Measurements from ENCODE around the gene APCDD1L.
"Not testable (repeated sequence)": the region's sequence is repeated elsewhere in the genome, so short reads cannot be mapped to it uniquely, and the experiment has no call there.

Gene APCDD1L

DNA sequence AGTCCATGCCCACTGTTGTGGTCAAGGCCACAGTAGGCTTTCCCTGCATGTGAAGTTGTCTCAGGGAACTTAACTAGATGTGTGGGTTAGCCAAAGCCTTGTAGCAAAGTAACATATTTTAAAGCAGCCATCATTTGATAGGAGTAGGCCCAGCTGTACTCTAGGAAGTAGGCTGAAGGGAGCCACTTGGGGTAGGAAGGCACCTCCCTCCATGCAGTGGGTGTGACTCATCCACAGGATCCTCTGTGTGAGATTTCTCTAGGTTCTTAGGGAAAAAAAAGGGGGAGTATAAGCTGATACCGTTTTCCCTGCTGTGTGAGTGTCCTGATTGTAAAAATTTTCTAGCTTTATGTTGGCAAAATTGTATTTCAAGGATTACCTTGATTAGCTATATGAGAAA is 81.4 kb downstream of the APCDD1L start:
- H3K4me2 ChIP-seq, result peak overlapping the region; percentile 69
- TF ChIP-seq Cebpa-rat (IDR thresholded peaks at IDR 0.05), result no peak
- no peaks in the 10 kb centered on the region for H3K27me3 ChIP-seq
- no peak overlapping the region for H3K9ac ChIP-seq
- H3K4me1 ChIP-seq, result peaks cover 29% of the 10 kb centered on the region
- no peaks in the 10 kb centered on the region for H3K9me3 ChIP-seq
- H3K27ac ChIP-seq, result peak overlapping the region; percentile 45
- peaks cover 98% of the 10 kb centered on the region for H4K20me1 ChIP-seq
- no peak overlapping the region for H3K4me3 ChIP-seq
- peaks cover 78% of the 10 kb centered on the region for H3K36me3 ChIP-seq

DNA sequence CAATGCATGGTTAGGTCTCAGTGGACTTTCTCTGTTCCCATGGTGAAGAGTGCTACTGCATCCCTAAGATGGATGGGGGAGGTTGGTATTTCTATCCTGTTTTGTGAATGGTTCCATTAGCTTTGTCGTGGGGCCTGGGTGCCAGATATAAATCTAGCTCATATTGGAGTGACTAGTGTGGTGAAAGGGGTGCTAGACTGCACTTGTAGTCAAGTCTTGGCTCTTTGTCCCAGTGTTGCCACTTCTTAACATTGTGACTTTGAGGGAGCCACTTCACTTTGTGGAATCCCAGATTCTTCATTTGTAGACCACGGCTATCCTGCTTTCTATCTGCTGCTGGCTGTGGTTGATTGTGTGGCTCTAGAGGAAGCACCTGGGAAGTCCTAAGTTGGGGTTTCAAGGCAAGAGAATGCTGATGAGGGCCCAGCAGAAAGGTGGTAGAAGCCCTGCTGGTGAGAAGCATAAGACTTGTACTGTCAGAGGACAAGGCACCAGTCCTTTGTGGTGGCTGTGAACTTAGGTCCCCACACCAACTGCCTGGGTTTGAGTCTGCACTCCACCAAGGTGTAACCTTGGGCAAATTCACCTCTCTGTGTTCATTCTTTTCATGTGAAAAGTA is 82.1 kb downstream of the APCDD1L start:
- Histone ChIP-seq H4K20me1 (peaks cover 98% of the 10 kb centered on the region), H3K27me3 (no peaks in the 10 kb centered on the region), H3K4me2 (peak overlapping the region; percentile 69), H3K4me1 (peaks cover 29% of the 10 kb centered on the region), H3K9ac (peak overlapping the region; percentile 9; the same call in 1 of the 2 replicates), H3K27ac (peak overlapping the region; percentile 45), H3K4me3 (no peak overlapping the region), H3K9me3 (no peaks in the 10 kb centered on the region), H3K36me3 (peaks cover 79% of the 10 kb centered on the region)
- no peak for TF ChIP-seq Cebpa-rat (IDR thresholded peaks at IDR 0.05)

DNA sequence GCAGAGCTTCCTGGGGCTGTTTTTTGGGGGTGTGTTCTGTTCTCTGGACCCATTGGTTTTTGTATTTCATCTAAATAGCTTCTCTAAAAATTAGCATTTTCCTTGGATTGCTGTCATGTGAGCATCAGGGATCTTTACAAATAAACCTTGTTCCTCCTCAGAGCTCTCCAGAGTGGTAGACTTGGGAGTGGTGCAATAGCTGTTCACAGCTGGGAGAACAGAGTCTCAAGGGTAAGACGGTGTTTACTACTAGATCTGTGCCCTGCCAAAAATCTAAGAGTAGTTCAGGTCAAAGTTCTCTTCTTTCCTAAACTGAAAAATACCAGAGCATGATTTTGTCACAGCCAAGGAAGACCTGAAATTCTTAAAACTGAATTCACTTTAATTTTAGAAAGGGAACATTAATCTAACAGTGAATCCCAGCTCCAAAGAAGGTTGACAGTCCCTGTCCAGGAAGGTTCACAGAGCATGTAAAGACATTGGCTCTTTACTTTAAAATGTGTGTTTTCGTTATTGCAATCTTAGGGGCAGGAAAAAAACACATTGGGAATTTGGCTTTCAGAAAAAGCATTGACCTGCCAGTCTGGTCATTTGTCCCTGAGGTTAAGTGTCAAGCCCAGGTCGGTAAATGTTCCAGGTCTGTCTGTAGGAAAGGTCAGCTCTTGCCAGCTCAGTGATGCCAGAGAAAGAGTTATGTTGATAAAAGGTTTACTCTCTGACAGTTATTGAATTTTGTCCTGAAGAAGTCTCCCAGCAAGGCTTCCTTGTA is 82.8 kb downstream of the APCDD1L start:
- Histone ChIP-seq H3K27ac (peak overlapping the region; percentile 45), H3K9me3 (peaks cover 2% of the 10 kb centered on the region; the same call in 1 of the 2 replicates), H3K27me3 (no peaks in the 10 kb centered on the region), H3K4me3 (no peak overlapping the region), H3K4me1 (peaks cover 29% of the 10 kb centered on the region), H4K20me1 (peaks cover 91% of the 10 kb centered on the region), H3K9ac (peak overlapping the region; percentile 9; the same call in 1 of the 2 replicates), H3K36me3 (peaks cover 79% of the 10 kb centered on the region), H3K4me2 (peak overlapping the region; percentile 69)
- no peak for TF ChIP-seq Cebpa-rat (IDR thresholded peaks at IDR 0.05)

DNA sequence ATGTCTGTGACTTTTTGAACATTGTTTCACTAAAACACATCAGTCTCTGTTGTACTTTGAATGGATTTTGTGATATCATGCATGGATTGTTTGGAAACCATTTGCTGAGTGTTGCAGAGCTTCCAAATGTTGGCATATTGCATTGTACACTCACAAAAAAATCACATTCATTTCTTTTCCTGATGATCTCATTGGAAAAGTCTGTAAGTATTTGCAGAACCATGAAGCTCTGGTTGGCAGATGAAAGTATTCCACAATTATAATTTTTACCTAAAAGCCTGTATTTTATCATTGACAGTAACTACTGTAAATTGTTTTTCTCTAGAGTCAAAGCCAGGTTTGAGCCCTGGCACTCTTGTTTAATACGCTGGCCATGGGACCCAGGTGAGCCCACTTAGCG is 84.1 kb downstream of the APCDD1L start:
- TF ChIP-seq Cebpa-rat (IDR thresholded peaks at IDR 0.05), result no peak
- no peak overlapping the region for H3K27ac ChIP-seq
- no peak overlapping the region for H3K4me3 ChIP-seq
- H3K9ac ChIP-seq, result no peak overlapping the region
- H3K9me3 ChIP-seq, result peaks cover 14% of the 10 kb centered on the region
- no peaks in the 10 kb centered on the region for H3K27me3 ChIP-seq
- H3K36me3 ChIP-seq, result peaks cover 86% of the 10 kb centered on the region
- H3K4me2 ChIP-seq, result peak overlapping the region; percentile 69; the same call in 1 of the 2 replicates
- H4K20me1 ChIP-seq, result peaks cover 79% of the 10 kb centered on the region
- H3K4me1 ChIP-seq, result peaks cover 29% of the 10 kb centered on the region

DNA sequence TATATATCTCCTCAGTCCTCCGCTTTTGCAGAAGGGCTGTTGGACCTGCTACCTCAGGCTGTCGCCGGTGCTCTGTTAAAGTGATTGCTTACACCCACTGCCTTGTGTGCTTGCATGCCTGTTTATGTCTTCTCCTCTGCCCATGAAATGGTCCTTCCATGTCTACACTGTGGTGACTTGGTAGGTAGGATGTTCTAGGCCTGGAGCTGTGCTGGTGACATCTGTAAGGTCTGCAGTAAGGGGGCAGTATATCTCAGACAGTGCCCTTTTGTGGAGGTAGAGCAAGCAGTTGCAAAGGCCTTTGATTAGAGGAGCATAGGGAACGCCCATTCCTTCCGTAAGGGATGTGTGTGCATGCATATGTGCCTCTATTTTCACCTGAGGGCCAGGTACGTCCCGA is 85.9 kb downstream of the APCDD1L start:
- Histone ChIP-seq H3K9me3 (peaks cover 28% of the 10 kb centered on the region), H3K27ac (no peak overlapping the region), H3K4me3 (no peak overlapping the region), H4K20me1 (peaks cover 62% of the 10 kb centered on the region), H3K36me3 (peaks cover 90% of the 10 kb centered on the region), H3K4me2 (no peak overlapping the region), H3K4me1 (peaks cover 29% of the 10 kb centered on the region), H3K27me3 (no peaks in the 10 kb centered on the region), H3K9ac (no peak overlapping the region)
- no peak for TF ChIP-seq Cebpa-rat (IDR thresholded peaks at IDR 0.05)

DNA sequence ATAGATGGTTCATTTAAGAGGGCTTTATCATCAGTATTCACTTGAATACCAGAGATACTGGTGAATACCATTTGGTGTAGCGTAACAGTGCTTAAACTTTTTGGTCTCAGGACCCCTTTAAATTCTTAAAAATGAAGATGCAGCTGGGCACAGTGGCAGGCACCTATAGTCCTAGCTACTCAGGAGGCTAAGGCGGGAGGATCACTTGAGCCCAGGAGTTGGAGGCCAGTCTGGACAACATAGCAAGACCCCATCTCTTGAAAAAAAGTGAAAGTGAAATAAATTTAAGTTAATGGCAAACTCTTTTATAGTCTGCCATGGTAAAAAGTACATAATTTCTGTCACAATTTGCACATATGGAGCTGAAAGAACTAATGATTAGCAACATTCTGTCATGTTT is 86.8 kb downstream of the APCDD1L start:
- Histone ChIP-seq H3K27me3 (no peaks in the 10 kb centered on the region), H3K4me2 (no peak overlapping the region), H3K36me3 (peaks cover 90% of the 10 kb centered on the region), H3K4me3 (no peak overlapping the region), H3K9ac (no peak overlapping the region), H3K4me1 (peaks cover 24% of the 10 kb centered on the region), H3K27ac (no peak overlapping the region), H3K9me3 (peaks cover 28% of the 10 kb centered on the region), H4K20me1 (peaks cover 52% of the 10 kb centered on the region)
- TF ChIP-seq Cebpa-rat (IDR thresholded peaks at IDR 0.05), result no peak

DNA sequence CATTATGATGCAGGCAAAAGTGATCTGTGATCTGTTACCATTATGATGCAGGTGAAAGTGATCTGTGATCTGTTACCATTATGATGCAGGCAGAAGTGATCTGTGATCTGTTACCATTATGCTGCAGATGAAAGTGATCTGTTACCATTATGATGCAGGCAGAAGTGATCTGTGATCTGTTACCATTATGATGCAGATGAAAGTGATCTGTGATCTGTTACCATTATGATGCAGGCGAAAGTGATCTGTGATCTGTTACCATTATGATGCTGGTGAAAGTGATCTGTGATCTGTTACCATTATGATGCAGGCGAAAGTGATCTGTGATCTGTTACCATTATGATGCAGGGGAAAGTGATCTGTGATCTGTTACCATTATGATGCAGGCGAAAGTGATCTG is 87.6 kb downstream of the APCDD1L start:
- H3K4me3 ChIP-seq, H3K4me2 ChIP-seq, H3K27ac ChIP-seq, H3K9ac ChIP-seq, H3K27me3 ChIP-seq: not testable (repeated sequence)
- Histone ChIP-seq H3K36me3 (peaks cover 94% of the 10 kb centered on the region), H4K20me1 (peaks cover 45% of the 10 kb centered on the region), H3K4me1 (peaks cover 16% of the 10 kb centered on the region), H3K9me3 (peaks cover 28% of the 10 kb centered on the region)

DNA sequence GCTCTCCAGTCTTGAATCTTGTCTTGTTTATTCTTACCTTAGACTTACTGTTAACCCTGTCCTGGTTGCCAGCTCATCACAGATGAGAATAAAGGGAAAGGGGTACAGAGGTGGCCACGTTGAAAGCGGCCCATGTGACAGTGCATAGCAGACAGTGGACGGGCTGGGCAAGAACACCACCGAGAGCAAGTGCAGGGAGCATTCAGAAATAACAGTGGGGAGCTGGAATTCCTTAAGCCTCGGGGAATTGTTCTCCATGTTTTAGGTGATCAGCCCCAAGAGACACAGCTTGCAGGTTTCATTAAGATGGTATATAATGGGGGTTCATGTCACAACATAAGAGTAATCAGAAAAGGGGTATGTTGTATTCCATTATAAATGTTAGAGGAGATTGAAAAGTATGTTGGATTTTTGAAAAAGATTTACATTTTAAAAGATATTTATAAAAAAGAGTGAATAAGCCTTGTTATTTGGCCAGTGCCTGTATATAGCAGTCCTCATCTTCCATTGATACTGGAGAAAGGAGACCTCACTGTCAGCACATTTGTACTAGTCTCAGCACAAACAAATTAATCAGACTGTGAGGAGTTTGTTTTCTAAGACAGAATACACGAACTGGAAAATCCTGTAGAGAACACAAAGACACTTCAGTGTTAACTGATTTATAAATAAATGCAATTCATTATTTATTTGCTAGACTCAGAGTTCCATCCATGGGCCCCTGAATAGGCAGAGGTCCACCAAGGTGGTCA is 90.8 kb downstream of the APCDD1L start:
- Histone ChIP-seq H3K27ac (no peak overlapping the region), H3K4me3 (no peak overlapping the region), H3K4me1 (no peaks in the 10 kb centered on the region), H4K20me1 (peaks cover 39% of the 10 kb centered on the region), H3K9me3 (peaks cover 28% of the 10 kb centered on the region), H3K27me3 (no peaks in the 10 kb centered on the region), H3K36me3 (peaks cover 98% of the 10 kb centered on the region), H3K9ac (no peak overlapping the region), H3K4me2 (no peak overlapping the region)
- TF ChIP-seq Cebpa-rat (IDR thresholded peaks at IDR 0.05), result no peak

DNA sequence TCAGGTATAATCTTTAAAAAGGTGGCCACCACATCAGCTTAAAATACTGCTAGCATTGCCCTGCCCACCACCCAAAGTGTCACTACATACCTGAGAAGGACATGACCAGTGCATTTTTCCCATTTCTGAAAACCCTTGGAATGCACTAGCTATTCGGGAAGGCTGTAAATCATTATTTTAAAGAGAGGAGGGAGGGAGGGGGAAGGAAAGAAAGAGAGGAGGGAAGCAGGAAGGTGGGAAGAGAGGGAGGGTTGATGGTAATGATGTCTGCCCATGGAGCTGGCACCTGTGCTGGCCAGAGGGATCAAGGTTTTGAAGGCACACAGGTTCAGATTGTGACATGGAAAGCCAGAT is 93.7 kb downstream of the APCDD1L start:
- no peak for TF ChIP-seq Cebpa-rat (IDR thresholded peaks at IDR 0.05)
- H3K36me3 ChIP-seq, result peaks cover 88% of the 10 kb centered on the region
- peaks cover 3% of the 10 kb centered on the region; the same call in 1 of the 2 replicates for H3K4me1 ChIP-seq

More for the DNA sequence above, 93.7 kb downstream of the APCDD1L start:
- no peaks in the 10 kb centered on the region for H3K27me3 ChIP-seq
- H4K20me1 ChIP-seq, result peaks cover 52% of the 10 kb centered on the region
- H3K4me2 ChIP-seq, result no peak overlapping the region
- no peak overlapping the region for H3K27ac ChIP-seq
- H3K9me3 ChIP-seq, result peaks cover 17% of the 10 kb centered on the region
- no peak overlapping the region for H3K4me3 ChIP-seq
- H3K9ac ChIP-seq, result no peak overlapping the region
